DMS79 (cell line): ENCODE data around the gene BLVRB.
"Not testable (repeated sequence)": the region's sequence is repeated elsewhere in the genome, so short reads cannot be mapped to it uniquely, and the experiment has no call there.

Source experiments
- DNase-seq: peaks from one replicate; lab custom pipeline; 2025; lab: John Stamatoyannopoulos, UW

BLVRB gene

DNA sequence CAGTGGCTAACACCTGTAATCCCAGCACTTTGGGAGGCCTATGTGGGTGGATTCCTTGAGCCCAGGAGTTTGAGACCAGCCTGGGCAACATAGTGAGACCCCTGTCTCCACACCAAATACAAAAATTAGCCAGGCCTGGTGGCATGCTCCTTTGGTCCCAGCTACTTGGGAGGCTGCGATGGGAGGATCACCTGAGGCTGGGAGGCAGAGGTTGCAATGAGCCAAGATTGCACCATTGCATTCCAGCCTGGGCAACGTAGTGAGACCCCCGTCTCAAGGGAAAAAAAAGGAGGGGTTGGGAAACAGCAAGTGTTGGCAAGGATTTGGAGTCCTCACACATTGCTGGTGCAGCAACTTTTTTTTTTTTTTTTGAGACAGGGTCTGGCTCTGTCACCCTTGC lies 20.5 kb upstream of the BLVRB start:
- no peak for DNase-seq

DNA sequence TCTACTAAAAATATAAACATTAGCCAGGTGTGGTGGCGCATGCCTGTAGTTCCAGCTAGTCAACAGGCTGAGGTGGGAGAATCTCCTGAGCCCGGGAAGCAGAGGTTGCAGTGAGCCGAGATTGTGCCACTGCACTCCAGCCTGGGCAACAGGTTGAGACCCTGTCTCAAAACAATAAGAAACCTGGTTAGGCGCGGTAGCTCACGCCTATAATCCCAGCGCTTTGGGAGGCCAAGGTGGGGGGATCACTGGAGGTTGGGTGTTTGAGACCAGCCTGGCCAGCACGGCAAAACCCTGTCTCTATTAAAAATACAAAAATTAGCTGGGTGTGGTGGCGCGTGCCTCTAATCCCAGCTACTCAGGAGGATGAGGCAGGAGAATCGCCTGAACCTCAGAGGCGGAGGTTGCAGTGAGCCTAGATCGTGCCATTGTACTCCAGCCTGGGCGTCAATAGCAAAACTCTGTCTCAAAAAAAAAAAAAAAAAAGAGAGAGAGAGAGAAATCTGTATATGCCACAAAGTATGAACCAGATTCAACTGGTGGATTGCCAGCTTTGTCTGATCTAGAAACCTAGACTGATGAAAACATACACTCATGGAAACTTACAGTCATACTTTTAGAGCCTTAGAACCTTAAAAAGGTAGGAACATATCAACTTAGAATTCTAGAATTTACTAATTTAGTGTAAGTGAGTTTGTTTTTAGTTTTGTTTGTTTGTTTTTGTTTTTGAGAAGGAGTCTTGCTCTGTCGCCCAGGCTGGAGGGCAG lies 10.5 kb upstream of the BLVRB start:
- DNase-seq = not testable (repeated sequence)

- DNase-seq = no peak
These were observed 9.2 kb upstream of the BLVRB start for GRCh38 chr19:40474737-40475136.

GRCh38 chr19:40472516-40472915 lies 7.0 kb upstream of the BLVRB start:
- DNase-seq = no peak

- DNase-seq = no peak
These were observed 5.6 kb upstream of the BLVRB start for GRCh38 chr19:40471111-40471510.

GRCh38 chr19:40469011-40469410 lies 3.5 kb upstream of the BLVRB start:
- DNase-seq = no peak

- no peak for DNase-seq
These were observed 1.6 kb upstream of the BLVRB start, which contains the start of gene SPTBN4 for GRCh38 chr19:40466985-40467734. Gene SPTBN4 (plus strand): TSS chr19:40467001. CDS start chr19:40472622, 5,621 bp downstream.

DNA sequence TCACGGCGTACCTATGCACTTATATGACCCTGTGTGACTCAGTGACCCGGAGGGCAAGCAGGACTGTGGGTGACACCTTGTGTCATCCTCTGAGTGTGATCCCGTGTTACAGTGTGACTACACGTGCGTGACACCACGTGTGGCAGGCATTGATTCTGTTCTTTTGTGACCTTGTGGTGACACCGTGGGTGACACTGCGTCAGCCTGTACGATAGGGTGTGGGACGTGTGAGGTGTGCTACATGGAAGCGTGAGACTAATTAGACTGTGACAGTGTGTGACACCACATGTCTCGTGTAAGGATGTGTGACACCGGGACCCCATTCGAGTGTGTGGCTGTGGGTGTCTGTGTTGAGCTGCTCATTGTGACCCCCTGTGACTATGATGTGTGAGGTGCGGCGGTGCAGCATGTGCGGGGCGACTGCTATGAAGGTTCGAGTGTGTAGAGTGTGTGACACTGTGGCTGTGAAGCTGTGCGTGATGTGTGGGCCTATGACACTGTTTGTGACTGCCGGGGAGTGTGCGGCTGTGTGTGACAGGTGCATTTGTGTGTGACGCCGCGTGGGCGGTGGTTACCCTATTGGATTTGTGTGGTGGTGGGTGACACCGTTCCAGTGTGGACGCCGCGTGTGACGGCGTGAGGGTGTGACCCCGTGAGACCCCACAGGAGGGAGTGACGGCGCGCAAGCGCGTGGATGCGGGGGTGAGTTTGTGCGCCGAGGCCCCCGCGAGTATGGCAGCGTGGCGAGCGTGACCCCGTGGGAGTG lies 857 bp upstream of the BLVRB start:
- DNase-seq = no peak

DNA sequence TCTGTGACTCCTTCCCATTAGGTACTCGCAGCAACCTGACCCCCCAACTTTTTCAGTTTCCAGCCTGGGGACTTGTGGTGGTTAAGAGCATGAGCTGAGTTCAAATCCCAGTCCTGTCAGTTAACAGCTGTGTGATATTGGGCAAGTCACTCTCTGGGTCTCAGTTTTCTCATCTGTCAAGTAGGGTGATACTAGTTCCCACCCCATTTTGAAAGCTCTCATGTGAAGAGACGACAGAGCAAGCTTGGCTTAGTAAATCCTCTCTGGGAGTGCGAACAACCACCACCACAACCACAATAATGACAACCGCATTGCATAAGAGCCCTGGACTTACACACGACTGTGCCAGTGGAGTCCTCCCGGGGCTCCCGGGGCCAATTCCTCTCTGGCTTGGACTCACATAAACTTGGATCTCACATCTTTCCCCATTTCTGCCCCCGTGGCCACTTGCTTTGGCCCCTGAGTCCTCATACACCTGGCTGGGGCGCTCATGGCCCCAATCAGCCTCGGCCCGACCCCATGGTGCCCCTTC lies 454 bp downstream of the BLVRB start:
- no peak for DNase-seq

DNA sequence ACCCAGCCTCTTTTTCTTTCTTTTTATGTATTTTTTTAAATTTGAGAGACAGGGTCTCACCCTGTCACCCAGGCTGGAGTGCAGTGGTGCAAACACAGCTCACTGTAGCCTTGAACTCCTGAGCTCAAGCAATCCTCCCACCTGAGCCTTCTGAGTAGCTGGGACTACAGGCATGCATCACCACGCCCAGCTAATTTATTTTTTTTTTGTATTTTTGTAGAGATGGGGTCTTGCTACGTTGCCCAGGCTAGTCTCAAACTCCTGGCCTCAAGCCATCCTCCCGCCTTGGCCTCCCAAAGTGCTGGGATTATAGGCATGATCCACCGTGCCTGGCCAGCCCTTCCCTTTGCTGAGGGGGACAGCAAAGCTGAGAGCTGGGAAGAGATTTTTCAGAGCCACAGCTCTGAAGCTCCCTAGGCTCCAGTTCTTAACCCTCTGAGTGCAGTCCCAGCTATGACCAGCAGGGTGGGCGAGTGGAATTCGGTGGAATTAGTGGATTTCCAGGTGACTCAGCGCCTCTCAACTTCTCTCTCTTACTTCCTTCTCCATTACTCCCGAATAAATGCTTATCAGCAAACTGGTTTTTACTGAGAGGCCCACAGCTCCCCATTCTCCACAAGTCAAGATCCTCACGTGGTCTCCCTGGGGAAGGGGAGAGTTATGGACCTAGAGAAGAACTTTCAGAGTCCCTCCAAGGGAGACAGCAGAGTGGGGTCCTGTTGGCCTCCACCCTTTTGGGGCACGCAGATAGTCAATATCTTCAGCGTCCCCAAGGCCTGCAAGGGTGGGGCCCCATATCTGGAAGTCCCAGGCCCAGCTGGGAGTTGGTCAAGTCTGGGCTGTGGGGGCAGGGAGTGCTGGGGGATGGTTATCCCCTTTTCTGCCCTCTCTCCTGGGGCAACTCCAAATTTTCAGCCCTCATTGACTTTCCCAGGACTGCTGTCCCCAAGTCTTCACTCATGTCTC lies 1.2 kb downstream of the BLVRB start:
- peak; percentile 28 for DNase-seq

GRCh38 chr19:40463587-40464037 lies 1.9 kb downstream of the BLVRB start:
- not testable (repeated sequence) for DNase-seq

DNA sequence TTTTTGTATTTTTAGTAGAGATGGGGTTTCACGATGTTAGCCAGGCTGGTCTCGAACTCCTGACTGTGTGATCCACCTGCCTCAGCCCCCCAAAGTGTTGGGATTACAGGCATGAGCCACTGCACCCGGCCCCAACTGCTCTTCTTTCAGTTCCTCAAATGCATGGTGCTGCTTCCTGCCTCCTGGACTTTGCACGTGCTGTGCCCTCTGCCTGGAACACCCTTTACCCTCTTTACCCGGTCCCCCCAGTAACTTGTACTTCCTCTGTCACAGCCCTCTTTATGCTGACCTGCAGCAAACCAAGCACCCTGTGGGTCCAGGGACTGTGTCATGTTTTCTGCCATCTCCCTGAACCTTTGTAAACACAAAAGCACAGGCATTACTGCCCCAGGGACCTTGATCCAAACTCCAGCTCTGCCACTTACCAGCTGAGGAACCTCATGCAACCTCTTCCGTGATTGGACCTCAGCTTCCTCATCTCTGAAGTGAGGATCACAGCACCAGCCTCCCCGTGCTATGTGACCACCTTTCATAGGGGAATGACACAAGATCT lies 3.8 kb downstream of the BLVRB start:
- DNase-seq = no peak

- DNase-seq = no peak
These were observed 5.4 kb downstream of the BLVRB start for GRCh38 chr19:40460185-40460584.

- no peak for DNase-seq
These were observed 7.0 kb downstream of the BLVRB start for GRCh38 chr19:40458597-40458974.

DNA sequence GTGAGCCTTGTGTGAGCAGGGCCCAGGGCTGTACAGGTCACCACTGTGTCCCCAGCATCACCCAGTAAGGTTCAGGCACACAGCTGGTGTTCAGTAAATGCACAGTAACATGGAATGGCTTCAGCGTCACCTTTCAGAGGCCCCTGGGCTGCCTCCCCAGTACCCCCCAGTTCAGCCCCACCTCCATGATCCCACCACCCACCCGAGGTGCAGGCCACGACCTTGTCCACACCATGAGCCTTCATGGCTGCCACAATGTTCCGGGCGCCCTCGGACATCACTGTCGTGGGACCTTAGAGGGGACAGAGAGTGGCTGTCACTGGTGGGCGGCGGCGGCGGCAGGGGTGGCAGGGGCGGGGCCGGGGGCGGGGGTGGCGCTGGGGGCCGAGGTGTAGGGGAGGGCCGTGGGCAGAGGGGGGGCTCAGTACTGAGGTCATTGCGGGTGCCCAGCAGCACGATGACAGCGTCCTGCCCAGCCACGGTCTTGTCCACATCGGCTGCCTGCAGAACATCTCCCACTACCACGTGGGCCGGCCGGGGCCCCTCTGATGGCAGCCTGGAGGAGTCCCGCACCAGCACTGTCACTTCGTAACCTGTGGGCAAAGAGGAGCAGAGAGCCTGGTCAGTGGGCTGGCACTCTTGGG lies 7.5 kb downstream of the BLVRB start:
- no peak for DNase-seq

DNA sequence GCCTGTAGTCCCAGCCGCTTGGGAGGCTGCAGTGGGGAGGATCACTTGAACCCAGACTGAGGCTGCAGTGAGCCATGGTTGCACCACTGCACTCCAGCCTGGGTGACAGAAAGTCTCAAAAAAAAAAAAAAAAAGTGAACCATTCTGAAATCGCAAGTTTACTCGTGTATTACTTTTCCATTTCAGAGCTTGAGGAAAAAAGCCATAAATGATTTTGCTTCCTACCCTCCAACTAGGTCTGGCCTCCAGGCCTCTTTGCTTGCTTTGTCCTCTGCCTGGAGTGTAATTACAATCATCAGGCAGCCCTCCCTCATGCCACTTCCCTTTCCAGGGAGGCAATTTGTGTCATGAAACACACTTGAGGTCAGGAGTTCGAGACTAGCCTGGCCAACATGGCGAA lies 8.5 kb downstream of the BLVRB start:
- no peak for DNase-seq

GRCh38 chr19:40453943-40454342 lies 11.6 kb downstream of the BLVRB start:
- not testable (repeated sequence) for DNase-seq

- DNase-seq = no peak
These were observed 12.3 kb downstream of the BLVRB start for GRCh38 chr19:40453151-40453735.

GRCh38 chr19:40452016-40452415 lies 13.5 kb downstream of the BLVRB start:
- DNase-seq = no peak

- no peak for DNase-seq
These were observed 14.9 kb downstream of the BLVRB start for GRCh38 chr19:40450664-40451063.
